Tibial artery (tissue), 4 donors: ENCODE measurements around the gene DESI2.

Source experiments
- DNase-seq, 2 donors: peaks; one replicate each; pipeline ENCODE4 v3.0.0-alpha.2; 2019
- H3K27ac ChIP-seq, 2 donors: fragments of 200-600 bp; sonication (generic) in 1 of 2; 1 replicate in 1 of 2; 2 replicates in 1 of 2; pipeline ENCODE4 v1.5.1; 2018 to 2019; ENCODE audit warnings: mild to moderate bottlenecking in 1 of 2
- H3K27me3 ChIP-seq, 2 donors: fragments of 200-600 bp; sonication (generic) in 1 of 2; one replicate each; pipeline versions ENCODE4 v1.5.1 to v1.6.0; 2016 to 2019
- H3K36me3 ChIP-seq, 3 donors: fragments of 200-600 bp; sonication (generic) in 2 of 3; one replicate each; pipeline ENCODE4 v1.5.1; 2016 to 2019; ENCODE audit warnings: mild to moderate bottlenecking in 2 of 3
- H3K4me1 ChIP-seq, 4 donors: fragments of 200-600 bp; sonication (generic) in 2 of 4; 1 replicate in 3 of 4; 2 replicates in 1 of 4; pipeline ENCODE4 v1.5.1; 2016 to 2019
- H3K4me3 ChIP-seq, 2 donors: fragments of 200-600 bp; sonication (generic) in 1 of 2; 1 replicate in 1 of 2; 2 replicates in 1 of 2; pipeline ENCODE4 v1.5.1; 2018 to 2019; ENCODE audit warnings: mild to moderate bottlenecking in 2 of 2
- H3K9me3 ChIP-seq, 3 donors: fragments of 200-600 bp; sonication (generic) in 1 of 3; one replicate each; pipeline ENCODE4 v1.5.1; 2016 to 2019
- intact Hi-C: fragments of 100-400 bp; cut with DNase I; formaldehyde crosslinking; loops from one replicate; pipeline ENCODE4 v1.15.0; 2023; ENCODE audit warnings: low total_unique reads
- TF ChIP-seq, protein P1 (sequence below), 2 experiments: fragments of 200-600 bp in 1 of 2; fragments of 450-650 bp in 1 of 2; IDR thresholded peaks; one replicate each; pipeline ENCODE4 v1.5.1; 2017 to 2019; ENCODE audit warnings: antibody characterized with exemption in 2 of 2, mild to moderate bottlenecking in 1 of 2, moderate library complexity in 1 of 2

DESI2 gene

GRCh38 chr1:244615301-244615700, 37.6 kb upstream of the DESI2 start:
- Histone ChIP-seq H3K4me3 (no peak overlapping the region), H3K9me3 (no peaks in the 10 kb centered on the region), H3K4me1 (no peaks in the 10 kb centered on the region), H3K27me3 (no peaks in the 10 kb centered on the region), H3K36me3 (no peaks in the 10 kb centered on the region), H3K27ac (no peak overlapping the region)
- DNase-seq: no peak
- intact Hi-C loops: no loop called here
- TF ChIP-seq, protein P1, sequence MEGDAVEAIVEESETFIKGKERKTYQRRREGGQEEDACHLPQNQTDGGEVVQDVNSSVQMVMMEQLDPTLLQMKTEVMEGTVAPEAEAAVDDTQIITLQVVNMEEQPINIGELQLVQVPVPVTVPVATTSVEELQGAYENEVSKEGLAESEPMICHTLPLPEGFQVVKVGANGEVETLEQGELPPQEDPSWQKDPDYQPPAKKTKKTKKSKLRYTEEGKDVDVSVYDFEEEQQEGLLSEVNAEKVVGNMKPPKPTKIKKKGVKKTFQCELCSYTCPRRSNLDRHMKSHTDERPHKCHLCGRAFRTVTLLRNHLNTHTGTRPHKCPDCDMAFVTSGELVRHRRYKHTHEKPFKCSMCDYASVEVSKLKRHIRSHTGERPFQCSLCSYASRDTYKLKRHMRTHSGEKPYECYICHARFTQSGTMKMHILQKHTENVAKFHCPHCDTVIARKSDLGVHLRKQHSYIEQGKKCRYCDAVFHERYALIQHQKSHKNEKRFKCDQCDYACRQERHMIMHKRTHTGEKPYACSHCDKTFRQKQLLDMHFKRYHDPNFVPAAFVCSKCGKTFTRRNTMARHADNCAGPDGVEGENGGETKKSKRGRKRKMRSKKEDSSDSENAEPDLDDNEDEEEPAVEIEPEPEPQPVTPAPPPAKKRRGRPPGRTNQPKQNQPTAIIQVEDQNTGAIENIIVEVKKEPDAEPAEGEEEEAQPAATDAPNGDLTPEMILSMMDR (IDR thresholded peaks at IDR 0.05): no peak

GRCh38 chr1:244626709-244627108, 26.2 kb upstream of the DESI2 start:
- no peaks in the 10 kb centered on the region for H3K4me1 ChIP-seq
- H3K9me3 ChIP-seq: no peaks in the 10 kb centered on the region
- H3K36me3 ChIP-seq: no peaks in the 10 kb centered on the region
- TF ChIP-seq, protein P1 (IDR thresholded peaks at IDR 0.05): no peak
- no peak for DNase-seq
- intact Hi-C loops: no loop called here
- H3K27me3 ChIP-seq: no peaks in the 10 kb centered on the region
- no peak overlapping the region for H3K27ac ChIP-seq
- no peak overlapping the region for H3K4me3 ChIP-seq

- Histone ChIP-seq H3K4me1 (no peaks in the 10 kb centered on the region), H3K9me3 (no peaks in the 10 kb centered on the region), H3K27ac (no peak overlapping the region), H3K27me3 (no peaks in the 10 kb centered on the region), H3K36me3 (no peaks in the 10 kb centered on the region), H3K4me3 (no peak overlapping the region)
- intact Hi-C loops: no loop called here
- no peak for DNase-seq
- TF ChIP-seq, protein P1 (IDR thresholded peaks at IDR 0.05): no peak
These were observed 24.1 kb upstream of the DESI2 start for GRCh38 chr1:244628789-244629188.

DNA sequence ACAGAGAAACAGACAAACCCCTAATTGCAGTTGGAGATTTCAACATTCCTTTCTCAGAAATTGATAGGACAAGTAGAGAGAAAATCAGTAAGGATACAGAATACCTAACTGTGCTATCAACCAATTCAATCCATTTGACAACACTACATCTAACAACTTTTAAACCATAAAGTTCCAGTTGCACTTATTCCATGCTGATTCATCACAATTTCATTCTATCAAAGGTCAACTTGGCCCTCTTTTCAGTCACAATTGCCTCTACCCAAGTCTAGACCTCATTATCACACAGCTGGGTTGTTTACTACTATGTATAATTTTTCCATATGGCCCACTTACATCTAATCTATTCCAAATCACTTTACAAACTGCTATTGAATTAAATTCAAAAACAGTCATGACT, 19.8 kb upstream of the DESI2 start:
- Histone ChIP-seq H3K27ac (no peak overlapping the region), H3K9me3 (no peaks in the 10 kb centered on the region), H3K27me3 (no peaks in the 10 kb centered on the region), H3K4me3 (no peak overlapping the region), H3K36me3 (no peaks in the 10 kb centered on the region), H3K4me1 (no peaks in the 10 kb centered on the region)
- DNase-seq: no peak
- intact Hi-C loops: no loop called here
- TF ChIP-seq, protein P1 (IDR thresholded peaks at IDR 0.05): no peak

GRCh38 chr1:244634546-244634945, 18.4 kb upstream of the DESI2 start:
- H3K9me3 ChIP-seq: no peaks in the 10 kb centered on the region

More at GRCh38 chr1:244634546-244634945, 18.4 kb upstream of the DESI2 start:
- DNase-seq: no peak
- Histone ChIP-seq H3K4me1 (no peaks in the 10 kb centered on the region), H3K36me3 (no peaks in the 10 kb centered on the region), H3K27me3 (no peaks in the 10 kb centered on the region), H3K27ac (no peak overlapping the region), H3K4me3 (no peak overlapping the region)
- TF ChIP-seq, protein P1 (IDR thresholded peaks at IDR 0.05): no peak
- intact Hi-C loops: no loop called here
